HL-60 (cell line): ENCODE data around the gene SCARF1.

ENCODE experiments used
- CTCF ChIP-seq: IDR thresholded peaks from one replicate; pipeline ENCODE4 v1.5.1; 2011; ENCODE audit warnings: low read length, control low read depth, inconsistent platforms; ENCODE audit not compliant: insufficient read depth
- GABPA ChIP-seq: IDR thresholded peaks from 2 replicates; pipeline ENCODE4 v1.6.1; 2012; ENCODE audit warnings: low read depth
- POLR2AphosphoS5 ChIP-seq: IDR thresholded peaks from 2 replicates; pipeline ENCODE4 v1.6.1; 2012; ENCODE audit warnings: low read depth
- REST ChIP-seq: IDR thresholded peaks from 2 replicates; pipeline ENCODE4 v1.6.1; 2012; ENCODE audit warnings: low read depth; ENCODE audit not compliant: insufficient replicate concordance
- SPI1 ChIP-seq: IDR thresholded peaks from 2 replicates; pipeline ENCODE4 v1.6.1; 2012; ENCODE audit warnings: low read depth, mild to moderate bottlenecking, borderline replicate concordance

- TF ChIP-seq CTCF (no peak), GABPA (no peak), POLR2AphosphoS5 (no peak), REST (no peak), SPI1 (no peak)
Measured at GRCh38 chr17:1635675-1636465, 9.7 kb downstream of the SCARF1 start.
